OCI-LY7 (cell line): ENCODE data around the gene ZGPAT. TPM values are rescaled to one million over a fixed set of nuclear protein-coding genes. Genes with fewer than 3 reads are reported as not detected.

Experiments
- BruUV-seq: library from RNA; stranded (reverse); fragments of 400-500 nt; replicated peaks from 2 replicates; lab custom pipeline; 2021; lab: Mats Ljungman, UMichigan
- CTCF ChIA-PET: fragments of 300-600 bp; sonication (Branson Sonifier 250); formaldehyde crosslinking; loops from one replicate; lab custom pipeline; 2022; ENCODE audit warnings: antibody characterized with exemption; ENCODE audit not compliant: unreplicated experiment; lab: Charles Lee
- POLR2A ChIA-PET: fragments of 300-600 bp; sonication (Branson Sonifier 250); formaldehyde crosslinking; loops from one replicate; lab custom pipeline; 2022; ENCODE audit warnings: antibody characterized with exemption; lab: Charles Lee
- DNase-seq: peaks from one replicate; pipeline ENCODE4 v3.0.0-alpha.2; 2015; ENCODE audit warnings: low spot score
- H2AFZ ChIP-seq: fragments of 200-600 bp; sonication (generic), shearing (Covaris generic); 2 replicates; pipeline ENCODE4 v1.6.1; 2014; ENCODE audit warnings: mild to moderate bottlenecking, antibody characterized with exemption, low read length, moderate library complexity
- H3K27ac ChIP-seq: fragments of 200-600 bp; sonication (generic); 2 replicates; pipeline ENCODE4 v1.5.1; 2014; ENCODE audit warnings: mixed run types, low read depth, mild to moderate bottlenecking, moderate library complexity, low read length, inconsistent platforms; ENCODE audit not compliant: poor library complexity, severe bottlenecking
- H3K36me3 ChIP-seq: fragments of 200-600 bp; sonication (generic); 2 replicates; pipeline ENCODE4 v1.6.1; 2014; ENCODE audit warnings: mild to moderate bottlenecking, antibody characterized with exemption, low read length, moderate library complexity, mixed read lengths; ENCODE audit not compliant: insufficient read depth
- H3K4me1 ChIP-seq: fragments of 200-600 bp; sonication (generic); 2 replicates; pipeline ENCODE4 v1.5.1; 2014; ENCODE audit warnings: mild to moderate bottlenecking, low read length; ENCODE audit not compliant: insufficient read depth, poor library complexity, severe bottlenecking
- H3K4me2 ChIP-seq: fragments of 200-600 bp; sonication (generic); 2 replicates; pipeline ENCODE4 v1.6.1; 2014; ENCODE audit warnings: mild to moderate bottlenecking, low read length
- H3K4me3 ChIP-seq: fragments of 200-600 bp; sonication (generic); 2 replicates; pipeline ENCODE4 v1.5.1; 2014; ENCODE audit warnings: mild to moderate bottlenecking, low read depth, low read length; ENCODE audit not compliant: poor library complexity, severe bottlenecking
- H3K79me2 ChIP-seq: fragments of 200-600 bp; sonication (generic); 2 replicates; pipeline ENCODE4 v1.6.1; 2016; ENCODE audit warnings: low read depth, mild to moderate bottlenecking, low read length, moderate library complexity, mixed read lengths; ENCODE audit not compliant: insufficient read depth
- H3K9me2 ChIP-seq: fragments of 200-600 bp; sonication (generic); 2 replicates; pipeline ENCODE4 v1.6.1; 2016; ENCODE audit warnings: mild to moderate bottlenecking, low read length, mixed read lengths; ENCODE audit not compliant: insufficient read depth
- H3K9me3 ChIP-seq: fragments of 200-600 bp; sonication (generic); 2 replicates; pipeline ENCODE4 v1.6.1; 2014; ENCODE audit warnings: mild to moderate bottlenecking, mixed run types, low read length, mixed read lengths
- H4K20me1 ChIP-seq: fragments of 200-600 bp; sonication (generic); 2 replicates; pipeline ENCODE4 v1.6.1; 2014; ENCODE audit warnings: mild to moderate bottlenecking, antibody characterized with exemption, low read length, moderate library complexity, mixed read lengths; ENCODE audit not compliant: insufficient read depth
- CTCF ChIP-seq: fragments of 200-600 bp; sonication (generic); conservative IDR thresholded peaks from 2 replicates; pipeline ENCODE4 v1.5.1; 2014; ENCODE audit warnings: mild to moderate bottlenecking, antibody characterized with exemption, low read length, moderate library complexity, mixed read lengths
- EZH2phosphoT487 ChIP-seq: fragments of 200-600 bp; sonication (generic); IDR thresholded peaks from 2 replicates; pipeline ENCODE4 v1.6.1; 2018; ENCODE audit warnings: low read depth, borderline replicate concordance, mild to moderate bottlenecking, mixed run types, antibody characterized with exemption, low read length, moderate library complexity, mixed read lengths
- intact Hi-C: fragments of 100-400 bp; cut with micrococcal nuclease; formaldehyde crosslinking; loops from one replicate; pipeline ENCODE4 v1.10.0; 2022; ENCODE audit not compliant: unreplicated experiment
- total RNA-seq, 2 experiments: library from RNA; depleted of rRNA in 1 of 2; stranded (reverse); fragments of >200 nt in 1 of 2; shearing (Covaris generic) in 1 of 2; gene quantifications; 2 replicates each; pipeline ENCODE4 v1.2.3, GENCODE V29; 2014 to 2022

The ZGPAT gene
- total RNA-seq, 2 experiments from 2014 or later = 43.9 to 55.4 TPM

GRCh38 chr20:63709149-63709527 is 1.3 kb downstream of the ZGPAT start:
- no peaks in the 10 kb centered on the region for H3K9me2 ChIP-seq
- H3K79me2 ChIP-seq = peaks cover 82% of the 10 kb centered on the region
- H3K4me3 ChIP-seq = peak overlapping the region; percentile 97
- peaks cover 80% of the 10 kb centered on the region for H3K36me3 ChIP-seq
- intact Hi-C loops = loop anchor here (5.0 kb wide), 1 partner anchor 78 kb away; no protein-coding TSS in a partner anchor
- no peak overlapping the region for H2AFZ ChIP-seq
- H3K4me2 ChIP-seq = peak overlapping the region; percentile 76
- H3K27ac ChIP-seq = peak overlapping the region; percentile 23
- peaks cover 12% of the 10 kb centered on the region for H3K9me3 ChIP-seq
- no TSS peak for BruUV-seq
- DNase-seq = no peak
- peaks cover 31% of the 10 kb centered on the region for H3K4me1 ChIP-seq
- TF ChIP-seq CTCF = no peak
- no peak for TF ChIP-seq EZH2phosphoT487
- ChIA-PET CTCF (no interaction called here), POLR2A (no interaction called here)
- H4K20me1 ChIP-seq = peaks cover 8% of the 10 kb centered on the region; the same call in 1 of the 2 replicates

- Histone ChIP-seq H2AFZ (no peak overlapping the region), H3K4me3 (peak overlapping the region; percentile 13), H3K9me3 (peaks cover 28% of the 10 kb centered on the region), H3K9me2 (no peaks in the 10 kb centered on the region), H3K4me2 (peak overlapping the region; percentile 19; the same call in 1 of the 2 replicates), H3K36me3 (peaks cover 80% of the 10 kb centered on the region), H3K4me1 (peaks cover 27% of the 10 kb centered on the region), H3K27ac (no peak overlapping the region), H4K20me1 (peaks cover 4% of the 10 kb centered on the region; the same call in 1 of the 2 replicates), H3K79me2 (peaks cover 93% of the 10 kb centered on the region)
- ChIA-PET CTCF (no interaction called here), POLR2A (interaction anchor here (1.3 to 1.9 kb wide), 2 partner anchors 8 to 10 kb away, joined by 4 to 5 read pairs; no protein-coding TSS in a partner anchor)
- TF ChIP-seq EZH2phosphoT487 (no peak), CTCF (no peak)
- intact Hi-C loops = no loop called here
- BruUV-seq = no TSS peak
- DNase-seq = no peak
Observed at GRCh38 chr20:63711085-63711645, 3.3 kb downstream of the ZGPAT start.

- CTCF ChIA-PET = no interaction called here
Observed at GRCh38 chr20:63712191-63712590, 4.4 kb downstream of the ZGPAT start.

More at GRCh38 chr20:63712191-63712590, 4.4 kb downstream of the ZGPAT start:
- H2AFZ ChIP-seq = no peak overlapping the region
- POLR2A ChIA-PET = no interaction called here
- H3K36me3 ChIP-seq = peaks cover 85% of the 10 kb centered on the region
- no peaks in the 10 kb centered on the region for H4K20me1 ChIP-seq
- TF ChIP-seq CTCF (no peak), EZH2phosphoT487 (no peak)
- no peaks in the 10 kb centered on the region for H3K9me2 ChIP-seq
- no peak overlapping the region for H3K4me2 ChIP-seq
- H3K79me2 ChIP-seq = peaks cover 93% of the 10 kb centered on the region
- peaks cover 28% of the 10 kb centered on the region for H3K9me3 ChIP-seq
- BruUV-seq = TSS peak; percentile 52
- peaks cover 22% of the 10 kb centered on the region for H3K4me1 ChIP-seq
- no peak overlapping the region for H3K4me3 ChIP-seq
- intact Hi-C loops = no loop called here
- no peak overlapping the region for H3K27ac ChIP-seq
- DNase-seq = no peak
